ENCODE data around the gene VN1R4. TPM values are rescaled to one million over a fixed set of nuclear protein-coding genes. Genes with fewer than 3 reads are reported as not detected.

The VN1R4 gene
- total and polyA plus RNA-seq, 2 of the 4 experiments (the other 2 are of a cell fraction) = not detected

- no peak overlapping the region for H2AK5ac ChIP-seq (ENCODE audit: low read depth, low read length)
- H3K36me3 ChIP-seq (ENCODE audit: control insufficient read depth, insufficient read depth, low read length) = no peaks in the 10 kb centered on the region
- no peak overlapping the region for H3K4me3 ChIP-seq (ENCODE audit: insufficient read depth, low read depth, low read length)
- no peak overlapping the region for H3K4ac ChIP-seq (ENCODE audit: low read depth, low read length)
- ATAC-seq (ENCODE audit: low read depth) (no peak), DNase-seq (no peak)
- H3K4me1 ChIP-seq (ENCODE audit: control insufficient read depth, insufficient read depth, low read length) = no peaks in the 10 kb centered on the region
- H3K14ac ChIP-seq (replicated peaks; ENCODE audit: low read depth, low read length) = no peak overlapping the region
- no peak overlapping the region for H3K27ac ChIP-seq (ENCODE audit: insufficient read depth, low read length)
- no peaks in the 10 kb centered on the region for H3K79me1 ChIP-seq (ENCODE audit: low read depth in 1 of 2, low read length in 2 of 2)
- no TSS peak for BruUV-seq (replicated peaks)
- no peak overlapping the region for H4K91ac ChIP-seq (ENCODE audit: insufficient read depth, low read depth, low read length)
- H3K4me2 ChIP-seq (ENCODE audit: low read depth, low read length) = no peak overlapping the region
- H3K18ac ChIP-seq (ENCODE audit: low read depth, low read length) = no peak overlapping the region
- in situ Hi-C loops (cut with MboI; ENCODE audit: low sequenced_read_pairs) (no loop called here), dilution Hi-C loops (cut with HindIII; ENCODE audit: low sequenced_read_pairs, unreplicated experiment) (no loop called here), intact Hi-C loops (cut with micrococcal nuclease) (no loop called here)
- 35% methylated on average over 5 of the region's 11 CpGs; no CpG with 5 or more reads in 1 of the 2 experiments for WGBS, 2 experiments (ENCODE audit: extremely low coverage in 2 of 2, insufficient read length in 1 of 2)
- H4K5ac ChIP-seq (ENCODE audit: low read depth, low read length) = no peak overlapping the region
- no peak overlapping the region for H4K8ac ChIP-seq (ENCODE audit: low read depth in 2 of 2, low read length in 2 of 2)
- ChIA-PET CTCF (interaction anchor here (1.5 kb wide), 1 partner anchor 11 kb away, joined by 3 read pairs; no protein-coding TSS in a partner anchor), POLR2A (ENCODE audit: unreplicated experiment) (no interaction called here)
- H3K23ac ChIP-seq (ENCODE audit: low read depth, low read length) = no peak overlapping the region
- H2BK15ac ChIP-seq (ENCODE audit: low read depth, low read length) = no peak overlapping the region
- peaks cover 17% of the 10 kb centered on the region for H3K9me3 ChIP-seq (ENCODE audit: control insufficient read depth, insufficient read depth, low read length)
- TF ChIP-seq BHLHE40 (IDR thresholded peaks at IDR 0.05; ENCODE audit: low read depth, low read length) = no peak
- TF ChIP-seq CHD1 (IDR thresholded peaks at IDR 0.05; ENCODE audit: low read depth, low read length) = no peak
- TF ChIP-seq RFX5 (IDR thresholded peaks at IDR 0.05; ENCODE audit: low read depth, low read length) = no peak
- no peak for TF ChIP-seq MAFK (IDR thresholded peaks at IDR 0.05; ENCODE audit: low read depth, low read length)
- TF ChIP-seq SMC3 (IDR thresholded peaks at IDR 0.05; ENCODE audit: low read depth, low read length) = no peak
- TF ChIP-seq ELK1 (IDR thresholded peaks at IDR 0.05; ENCODE audit: borderline replicate concordance, low read depth, low read length) = no peak
- TF ChIP-seq FOS (IDR thresholded peaks at IDR 0.05; ENCODE audit: low read depth, low read length) = no peak
- no peak for TF ChIP-seq RCOR1 (IDR thresholded peaks at IDR 0.05; ENCODE audit: insufficient replicate concordance, low read length)
- TF ChIP-seq POLR2A (IDR thresholded peaks at IDR 0.05; ENCODE audit: low read depth, low read length) = no peak
- TF ChIP-seq MAZ (IDR thresholded peaks at IDR 0.05; ENCODE audit: borderline replicate concordance, low read depth, low read length) = no peak
- no peak for TF ChIP-seq NFE2L2 (IDR thresholded peaks at IDR 0.05; ENCODE audit: low read depth, low read length)
- TF ChIP-seq CTCF (conservative IDR thresholded peaks at IDR 0.05; ENCODE audit: low read depth, low read length) = no peak
- no peak for TF ChIP-seq MXI1 (IDR thresholded peaks at IDR 0.05; ENCODE audit: borderline replicate concordance, low read depth, low read length)
- no peak for TF ChIP-seq USF2 (IDR thresholded peaks at IDR 0.05; ENCODE audit: low read depth, low read length)
- no peak for TF ChIP-seq CEBPB (IDR thresholded peaks at IDR 0.05; ENCODE audit: low read depth, low read length)
- no peak for TF ChIP-seq RAD21 (IDR thresholded peaks at IDR 0.05; ENCODE audit: low read length)
- no peaks in the 10 kb centered on the region for H3K27me3 ChIP-seq (ENCODE audit: control insufficient read depth, insufficient read depth, low read length)
- H2AK9ac ChIP-seq (replicated peaks; ENCODE audit: low read depth, low read length, poor library complexity) = no peak overlapping the region
- H2BK120ac ChIP-seq (ENCODE audit: low read depth, low read length) = no peak overlapping the region
- H3K9me1 ChIP-seq (ENCODE audit: insufficient read depth, low read length) = no peaks in the 10 kb centered on the region
- H3K9ac ChIP-seq (ENCODE audit: low read depth, low read length) = no peak overlapping the region
- H2BK20ac ChIP-seq (ENCODE audit: low read depth, low read length) = no peak overlapping the region
- no peak overlapping the region for H3K56ac ChIP-seq (ENCODE audit: extremely low read depth, insufficient read depth, low read length)
- no peak overlapping the region for H2BK5ac ChIP-seq (ENCODE audit: low read depth, low read length, poor library complexity, severe bottlenecking)
- no peaks in the 10 kb centered on the region for H4K20me1 ChIP-seq (ENCODE audit: insufficient read depth, low read length)
- H2AFZ ChIP-seq (replicated peaks; ENCODE audit: low read length, poor library complexity) = no peak overlapping the region
These were observed 43.5 kb upstream of the VN1R4 start for GRCh38 chr19:53311044-53311443.
